Subcutaneous adipose tissue (tissue), 4 donors: ENCODE data around the gene AMFR. TPM values are rescaled to one million over a fixed set of nuclear protein-coding genes. Genes with fewer than 3 reads are reported as not detected.

Experiments
- CTCF ChIP-seq: fragments of 450-650 bp; IDR thresholded peaks from one replicate; pipeline ENCODE4 v1.5.1; 2016; ENCODE audit warnings: low read depth, mild to moderate bottlenecking, control low read depth, antibody characterized with exemption, moderate library complexity
- total RNA-seq, 4 donors: library from RNA; depleted of rRNA; stranded (reverse); fragments of >200 nt; gene quantifications; one replicate each; pipeline ENCODE4 v1.1.0, GENCODE V29; 2016

The AMFR gene
- total RNA-seq, result 100 to 1,000 TPM; 168 to 186 (median 175) TPM

GRCh38 chr16:56425439-56425832, at the start of gene AMFR:
TSS of gene AMFR (minus strand) at chr16:56425545. CDS start at chr16:56425327, 218 bp downstream.
- no peak for TF ChIP-seq CTCF

- TF ChIP-seq CTCF, result no peak
These were observed 45.3 kb upstream of the AMFR start for GRCh38 chr16:56470666-56471065.

GRCh38 chr16:56470232-56470631, 44.9 kb upstream of the AMFR start:
- TF ChIP-seq CTCF, result no peak

GRCh38 chr16:56469748-56470147, 44.4 kb upstream of the AMFR start:
- no peak for TF ChIP-seq CTCF

- TF ChIP-seq CTCF, result no peak
These were observed 43.5 kb upstream of the AMFR start for GRCh38 chr16:56468800-56469199.

GRCh38 chr16:56466344-56466743, 41.0 kb upstream of the AMFR start:
- TF ChIP-seq CTCF, result no peak

- TF ChIP-seq CTCF, result no peak
These were observed 37.8 kb upstream of the AMFR start for GRCh38 chr16:56463153-56463552.
